H9 (cell line): Measurements from ENCODE around the gene RYR1. TPM values are rescaled to one million over a fixed set of nuclear protein-coding genes. Genes with fewer than 3 reads are reported as not detected.

Source experiments
- DNase-seq: peaks from one replicate; pipeline ENCODE4 v3.0.0-alpha.2; 2017
- H2AFZ ChIP-seq: one replicate; pipeline ENCODE4 v1.6.1; 2013; ENCODE audit warnings: mild to moderate bottlenecking, low read length, control low read depth, moderate library complexity
- H2AK5ac ChIP-seq: 2 replicates; pipeline ENCODE4 v1.6.1; 2013; ENCODE audit warnings: low read length, control low read depth, mixed read lengths; ENCODE audit not compliant: insufficient read length
- H2BK120ac ChIP-seq: one replicate; pipeline ENCODE4 v1.6.1; 2013; ENCODE audit warnings: low read depth, mild to moderate bottlenecking, low read length, control low read depth, inconsistent platforms; ENCODE audit not compliant: poor library complexity, severe bottlenecking
- H2BK12ac ChIP-seq: 2 replicates; pipeline ENCODE4 v1.6.1; 2013; ENCODE audit warnings: low read length, control low read depth, mixed read lengths, low read depth; ENCODE audit not compliant: insufficient read length
- H2BK15ac ChIP-seq: 2 replicates; pipeline ENCODE4 v1.6.1; 2013; ENCODE audit warnings: low read depth, low read length, control low read depth
- H2BK20ac ChIP-seq: one replicate; pipeline ENCODE4 v1.6.1; 2013; ENCODE audit warnings: low read depth, mild to moderate bottlenecking, low read length, control low read depth, inconsistent platforms; ENCODE audit not compliant: poor library complexity, severe bottlenecking
- H2BK5ac ChIP-seq: 2 replicates; pipeline ENCODE4 v1.6.1; 2013; ENCODE audit warnings: low read length, control low read depth, mixed read lengths; ENCODE audit not compliant: insufficient read length
- H3K14ac ChIP-seq: 2 replicates; pipeline ENCODE4 v1.6.1; 2013; ENCODE audit warnings: low read length, control low read depth; ENCODE audit not compliant: insufficient read depth
- H3K18ac ChIP-seq: 2 replicates; pipeline ENCODE4 v1.6.1; 2013; ENCODE audit warnings: low read depth, mild to moderate bottlenecking, mixed read lengths, low read length, control low read depth; ENCODE audit not compliant: insufficient read length
- H3K23ac ChIP-seq: 2 replicates; pipeline ENCODE4 v1.6.1; 2013; ENCODE audit warnings: low read length, control low read depth, mixed read lengths, low read depth; ENCODE audit not compliant: insufficient read length
- H3K23me2 ChIP-seq: 2 replicates; pipeline ENCODE4 v1.6.1; 2013; ENCODE audit warnings: low read depth, mild to moderate bottlenecking, mixed read lengths, low read length, control low read depth; ENCODE audit not compliant: insufficient read length, poor library complexity, severe bottlenecking
- H3K27ac ChIP-seq: 2 replicates; pipeline ENCODE4 v1.5.1; 2013; ENCODE audit warnings: low read length, control low read depth, mixed read lengths, low read depth; ENCODE audit not compliant: insufficient read length
- H3K27me3 ChIP-seq: 2 replicates; pipeline ENCODE4 v1.6.1; 2013; ENCODE audit warnings: low read length, control low read depth, inconsistent platforms; ENCODE audit not compliant: insufficient read depth
- H3K4ac ChIP-seq: 2 replicates; pipeline ENCODE4 v1.6.1; 2013; ENCODE audit warnings: low read depth, mild to moderate bottlenecking, control low read depth, inconsistent platforms, low read length, moderate library complexity
- H3K4me1 ChIP-seq: 2 replicates; pipeline ENCODE4 v1.6.1; 2013; ENCODE audit warnings: low read length, control low read depth, inconsistent platforms; ENCODE audit not compliant: insufficient read depth
- H3K4me2 ChIP-seq: 2 replicates; pipeline ENCODE4 v1.6.1; 2013; ENCODE audit warnings: low read length, control low read depth, mixed read lengths; ENCODE audit not compliant: insufficient read length, insufficient read depth
- H3K56ac ChIP-seq: 2 replicates; pipeline ENCODE4 v1.6.1; 2013; ENCODE audit warnings: low read depth, mild to moderate bottlenecking, mixed read lengths, low read length, control low read depth; ENCODE audit not compliant: insufficient read length
- H3K79me1 ChIP-seq: 2 replicates; pipeline ENCODE4 v1.6.1; 2013; ENCODE audit warnings: low read depth, mild to moderate bottlenecking, moderate library complexity, low read length, control low read depth, inconsistent platforms; ENCODE audit not compliant: insufficient read depth, poor library complexity, severe bottlenecking
- H3K79me2 ChIP-seq: 2 replicates; pipeline ENCODE4 v1.6.1; 2013; ENCODE audit warnings: low read length, control low read depth, inconsistent platforms; ENCODE audit not compliant: insufficient read depth
- H3K9ac ChIP-seq: 2 replicates; pipeline ENCODE4 v1.6.1; 2013; ENCODE audit warnings: low read length, control low read depth, mixed read lengths; ENCODE audit not compliant: insufficient read length; ENCODE audit errors: extremely low read depth
- H3K9me3 ChIP-seq: one replicate; pipeline ENCODE4 v1.6.1; 2013; ENCODE audit warnings: low read depth, low read length, inconsistent platforms; ENCODE audit not compliant: control insufficient read depth
- H3T11ph ChIP-seq: one replicate; pipeline ENCODE4 v1.6.1; 2013; ENCODE audit warnings: mild to moderate bottlenecking, low read length, control low read depth, inconsistent platforms
- H4K20me1 ChIP-seq: one replicate; pipeline ENCODE4 v1.6.1; 2013; ENCODE audit not compliant: control insufficient read depth, insufficient read length, insufficient read depth
- H4K5ac ChIP-seq: 2 replicates; pipeline ENCODE4 v1.6.1; 2013; ENCODE audit warnings: low read depth, mild to moderate bottlenecking, mixed read lengths, low read length, control low read depth; ENCODE audit not compliant: insufficient read length
- H4K8ac ChIP-seq: replicated peaks from 2 replicates; pipeline ENCODE4 v1.6.1; 2013; ENCODE audit warnings: low read length, control low read depth, mixed read lengths, low read depth; ENCODE audit not compliant: insufficient read length
- H4K91ac ChIP-seq: 2 replicates; pipeline ENCODE4 v1.6.1; 2013; ENCODE audit warnings: low read depth, mild to moderate bottlenecking, moderate library complexity, mixed read lengths, low read length, control low read depth; ENCODE audit not compliant: insufficient read length
- H3K27ac Mint-ChIP-seq, 3 experiments: 2 replicates in 2 of 3; 3 replicates in 1 of 3; pipeline ENCODE4 v1.8.0; 2020 to 2021; ENCODE audit warnings: mixed read lengths in 3 of 3, mild to moderate bottlenecking in 1 of 3, moderate library complexity in 1 of 3
- H3K27me3 Mint-ChIP-seq: 2 replicates; pipeline ENCODE4 v1.8.0; 2021; ENCODE audit warnings: low read depth, mild to moderate bottlenecking, moderate library complexity, mixed read lengths
- H3K36me3 Mint-ChIP-seq, 3 experiments: 2 replicates in 2 of 3; 3 replicates in 1 of 3; pipeline ENCODE4 v1.8.0; 2020 to 2021; ENCODE audit warnings: low read depth in 3 of 3, mixed read lengths in 3 of 3; ENCODE audit not compliant: insufficient read depth in 1 of 3
- H3K4me1 Mint-ChIP-seq, 2 experiments: 2 replicates each; pipeline ENCODE4 v1.8.0; 2020; ENCODE audit warnings: mixed read lengths in 2 of 2
- H3K4me3 Mint-ChIP-seq, 2 experiments: 2 replicates in 1 of 2; 3 replicates in 1 of 2; pipeline ENCODE4 v1.8.0; 2020 to 2021; ENCODE audit warnings: mild to moderate bottlenecking in 2 of 2, mixed read lengths in 2 of 2, moderate library complexity in 1 of 2
- H3K9me3 Mint-ChIP-seq, 2 experiments: 2 replicates in 1 of 2; 3 replicates in 1 of 2; pipeline ENCODE4 v1.8.0; 2020; ENCODE audit warnings: mild to moderate bottlenecking in 2 of 2, mixed read lengths in 2 of 2, moderate library complexity in 1 of 2
- WGBS: extraction: QIAGEN DNeasy Blood & Tissue Kit; methylation state at CpG from one replicate; pipeline ENCODE4 v1.1.7; 2013; ENCODE audit warnings: missing lambda C conversion rate, low lambda C conversion rate, mixed read lengths; ENCODE audit not compliant: insufficient read length; ENCODE audit errors: extremely low coverage; 5-methylcytosine and 5-hydroxymethylcytosine counted together
- total RNA-seq: library from RNA; stranded (reverse); gene quantifications from 2 replicates; pipeline ENCODE4 v1.2.1, GENCODE V29; 2021
- TF ChIP-seq, protein P1 (sequence below): fragments of 200-600 bp; sonication (generic); conservative IDR thresholded peaks from 3 replicates; pipeline ENCODE4 v1.8.0; 2021; ENCODE audit warnings: antibody characterized with exemption, mild to moderate bottlenecking

The RYR1 gene
- total RNA-seq, 1 experiment from 2014 or later = 8.9 TPM

DNA sequence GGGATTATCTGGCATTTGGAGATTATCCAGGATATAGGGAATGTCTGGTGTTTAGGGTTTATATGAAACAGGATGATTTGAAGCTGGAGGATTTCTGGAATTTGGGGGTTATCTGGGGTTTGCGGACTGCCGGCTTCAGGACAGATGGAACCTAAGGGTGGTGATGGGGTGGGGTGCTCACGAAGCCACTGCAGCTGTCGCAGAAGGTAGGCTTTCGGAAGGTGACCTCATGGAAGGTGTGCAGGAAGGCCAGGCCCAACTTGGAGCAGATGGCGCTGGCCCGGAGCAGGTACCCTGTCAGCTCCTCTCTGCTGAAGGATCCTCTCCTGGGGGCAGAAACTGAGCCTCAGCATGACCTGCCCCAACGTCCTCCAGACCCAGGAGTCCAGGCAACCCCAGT lies 21.0 kb upstream of the RYR1 start:
- H3K4ac ChIP-seq = no peak overlapping the region
- no peak overlapping the region for H2BK5ac ChIP-seq
- no peak overlapping the region for H3K18ac ChIP-seq
- H3T11ph ChIP-seq = no peak overlapping the region
- no peak overlapping the region for H3K27ac Mint-ChIP-seq
- H3K4me1 Mint-ChIP-seq = peaks cover 6 to 9% of the 10 kb centered on the region in 2 experiments
- H3K23me2 ChIP-seq = peaks cover 3% of the 10 kb centered on the region
- H2AFZ ChIP-seq = no peak overlapping the region
- WGBS = no CpG with 5 or more reads among the region's 8 CpGs
- H3K27me3 Mint-ChIP-seq = peaks cover 5% of the 10 kb centered on the region
- no peak overlapping the region for H3K4me3 Mint-ChIP-seq
- H3K79me2 ChIP-seq = no peaks in the 10 kb centered on the region
- no peak overlapping the region for H3K14ac ChIP-seq
- H3K23ac ChIP-seq = no peak overlapping the region
- H4K20me1 ChIP-seq = no peaks in the 10 kb centered on the region
- H2BK15ac ChIP-seq = no peak overlapping the region
- no peaks in the 10 kb centered on the region for H3K79me1 ChIP-seq
- no peaks in the 10 kb centered on the region for H3K9me3 ChIP-seq
- no peaks in the 10 kb centered on the region for H3K9me3 Mint-ChIP-seq
- H3K9ac ChIP-seq = no peak overlapping the region
- no peak overlapping the region for H2BK20ac ChIP-seq
- no peak overlapping the region for H3K56ac ChIP-seq
- H3K27ac ChIP-seq = no peak overlapping the region
- no peak overlapping the region for H4K5ac ChIP-seq
- TF ChIP-seq, protein P1, sequence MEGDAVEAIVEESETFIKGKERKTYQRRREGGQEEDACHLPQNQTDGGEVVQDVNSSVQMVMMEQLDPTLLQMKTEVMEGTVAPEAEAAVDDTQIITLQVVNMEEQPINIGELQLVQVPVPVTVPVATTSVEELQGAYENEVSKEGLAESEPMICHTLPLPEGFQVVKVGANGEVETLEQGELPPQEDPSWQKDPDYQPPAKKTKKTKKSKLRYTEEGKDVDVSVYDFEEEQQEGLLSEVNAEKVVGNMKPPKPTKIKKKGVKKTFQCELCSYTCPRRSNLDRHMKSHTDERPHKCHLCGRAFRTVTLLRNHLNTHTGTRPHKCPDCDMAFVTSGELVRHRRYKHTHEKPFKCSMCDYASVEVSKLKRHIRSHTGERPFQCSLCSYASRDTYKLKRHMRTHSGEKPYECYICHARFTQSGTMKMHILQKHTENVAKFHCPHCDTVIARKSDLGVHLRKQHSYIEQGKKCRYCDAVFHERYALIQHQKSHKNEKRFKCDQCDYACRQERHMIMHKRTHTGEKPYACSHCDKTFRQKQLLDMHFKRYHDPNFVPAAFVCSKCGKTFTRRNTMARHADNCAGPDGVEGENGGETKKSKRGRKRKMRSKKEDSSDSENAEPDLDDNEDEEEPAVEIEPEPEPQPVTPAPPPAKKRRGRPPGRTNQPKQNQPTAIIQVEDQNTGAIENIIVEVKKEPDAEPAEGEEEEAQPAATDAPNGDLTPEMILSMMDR = no peak
- H3K27me3 ChIP-seq = no peaks in the 10 kb centered on the region
- H3K4me2 ChIP-seq = no peak overlapping the region
- H4K8ac ChIP-seq = no peak overlapping the region
- no peak overlapping the region for H2BK12ac ChIP-seq
- no peak for DNase-seq
- H2BK120ac ChIP-seq = no peak overlapping the region
- H2AK5ac ChIP-seq = no peak overlapping the region
- H4K91ac ChIP-seq = no peak overlapping the region
- H3K36me3 Mint-ChIP-seq = peaks cover 3 to 5% (median 4%) of the 10 kb centered on the region in 3 experiments; a peak in 4 of 7 replicates
- H3K4me1 ChIP-seq = no peaks in the 10 kb centered on the region
